GM21717 (cell line): ENCODE data around the gene CHRNA9.

Experiments used
- ATAC-seq: cut with Tn5 transposase; IDR thresholded peaks from one replicate; pipeline ENCODE4 v1.9.1; 2021; ENCODE audit warnings: mild to moderate bottlenecking, moderate library complexity; ENCODE audit not compliant: unreplicated experiment

Gene CHRNA9

GRCh38 chr4:40337051-40337450 lies 1.9 kb downstream of the CHRNA9 start:
- ATAC-seq: no peak

DNA sequence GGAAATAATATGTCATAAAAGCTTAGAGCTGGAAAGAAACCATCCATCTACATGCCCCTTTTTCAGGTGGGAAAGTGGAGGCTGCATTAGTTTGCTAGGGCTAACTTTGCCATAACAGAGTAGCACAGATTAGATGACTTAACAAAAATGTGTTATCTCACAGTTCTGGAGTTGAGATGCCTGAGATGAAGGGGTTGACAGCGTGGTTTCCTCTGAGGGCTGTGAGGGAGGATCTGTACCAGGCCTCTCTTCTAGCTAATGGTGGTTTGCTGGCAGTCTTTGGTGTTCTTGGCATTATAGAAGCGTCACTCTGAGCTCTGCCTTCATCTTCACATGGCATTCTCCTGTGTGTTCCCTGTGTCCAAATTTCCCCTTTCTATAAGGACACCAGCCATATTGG lies 2.4 kb downstream of the CHRNA9 start:
- ATAC-seq: no peak

DNA sequence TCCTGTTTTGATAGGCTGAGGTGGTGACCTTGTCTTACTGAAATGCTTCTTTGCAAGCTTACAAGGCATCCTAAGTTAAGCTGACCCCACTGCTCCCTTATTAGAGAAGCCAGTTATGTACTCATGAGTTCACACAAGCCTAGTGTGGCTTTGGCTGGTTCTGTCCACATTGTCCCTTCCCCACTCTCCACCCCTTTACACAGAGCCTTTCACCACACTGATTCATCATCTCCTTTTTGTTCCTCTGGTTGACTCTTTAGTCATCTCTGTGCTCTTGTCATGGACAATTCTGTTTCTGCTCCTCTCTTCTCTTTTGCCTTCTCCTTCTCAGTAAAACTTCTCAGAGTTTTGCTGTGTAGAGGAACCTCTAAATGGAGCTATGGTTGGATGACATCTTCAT lies 4.9 kb downstream of the CHRNA9 start:
- ATAC-seq: no peak

- ATAC-seq: no peak
These were observed 12.3 kb downstream of the CHRNA9 start for GRCh38 chr4:40347472-40347871.

DNA sequence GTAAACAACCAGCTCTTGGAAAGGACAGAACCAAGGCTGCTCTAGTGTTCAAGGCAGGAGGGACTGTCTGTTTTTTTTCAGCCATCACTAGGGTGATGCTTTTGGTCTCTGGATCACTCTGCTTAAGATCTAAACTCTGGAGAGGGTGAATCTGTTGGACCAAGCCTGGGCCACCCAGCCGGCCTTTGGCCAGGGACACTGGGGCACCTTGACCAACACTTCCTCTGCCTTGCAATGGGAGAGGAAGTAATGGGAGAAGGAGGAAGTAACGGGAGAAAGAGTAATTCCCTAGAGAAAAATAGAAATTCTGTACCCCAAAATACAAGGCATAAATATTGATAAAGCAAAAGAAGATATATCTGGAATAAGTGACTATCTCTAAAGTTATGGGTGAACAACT lies 12.9 kb downstream of the CHRNA9 start:
- ATAC-seq: no peak

GRCh38 chr4:40349561-40350198 lies 14.5 kb downstream of the CHRNA9 start:
- no peak for ATAC-seq

GRCh38 chr4:40350627-40351227 lies 15.6 kb downstream of the CHRNA9 start:
- ATAC-seq: no peak

GRCh38 chr4:40354158-40354557 lies 19.0 kb downstream of the CHRNA9 start:
- no peak for ATAC-seq

DNA sequence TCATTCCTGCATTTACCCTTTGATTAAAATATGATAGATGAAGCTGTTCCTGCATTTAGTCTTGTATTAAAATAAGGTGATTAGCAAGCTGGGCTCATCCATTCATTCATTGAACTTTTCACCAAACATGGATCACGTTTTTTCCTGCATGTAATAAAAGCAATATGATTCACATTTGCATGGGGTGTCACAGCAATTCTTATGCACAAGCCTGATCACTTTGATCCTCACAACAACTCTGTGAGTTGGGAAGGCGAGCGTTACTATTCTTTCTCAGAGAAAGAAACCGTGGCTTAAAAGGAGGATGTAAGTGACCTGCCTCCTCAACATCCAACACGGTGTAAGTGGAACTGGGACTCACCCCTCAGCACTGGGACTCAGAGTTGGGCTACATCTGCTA lies 20.0 kb downstream of the CHRNA9 start:
- no peak for ATAC-seq

DNA sequence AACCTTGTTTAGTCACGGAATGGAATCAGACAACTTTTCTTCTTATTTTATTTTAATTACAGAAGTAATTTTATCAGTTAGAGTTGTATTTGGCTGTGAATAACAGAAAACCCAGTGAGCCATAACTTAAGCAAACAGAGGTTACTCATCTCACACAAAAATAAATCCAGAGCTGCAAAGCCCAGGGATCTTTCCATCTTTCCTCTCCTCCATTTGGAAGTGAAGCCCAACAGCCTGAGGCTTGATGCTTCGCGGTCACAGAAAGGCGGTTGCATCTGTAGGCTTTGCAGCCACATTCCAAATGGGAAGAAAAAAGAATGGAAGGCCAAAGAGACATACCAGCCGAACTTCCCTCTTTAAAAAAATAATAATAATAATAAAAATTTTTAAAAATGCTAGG lies 22.6 kb downstream of the CHRNA9 start:
- ATAC-seq: no peak

GRCh38 chr4:40361338-40361737 lies 26.2 kb downstream of the CHRNA9 start:
- no peak for ATAC-seq

GRCh38 chr4:40363382-40363920 lies 28.3 kb downstream of the CHRNA9 start:
- no peak for ATAC-seq

- ATAC-seq: no peak
These were observed 28.8 kb downstream of the CHRNA9 start for GRCh38 chr4:40363945-40364344.

DNA sequence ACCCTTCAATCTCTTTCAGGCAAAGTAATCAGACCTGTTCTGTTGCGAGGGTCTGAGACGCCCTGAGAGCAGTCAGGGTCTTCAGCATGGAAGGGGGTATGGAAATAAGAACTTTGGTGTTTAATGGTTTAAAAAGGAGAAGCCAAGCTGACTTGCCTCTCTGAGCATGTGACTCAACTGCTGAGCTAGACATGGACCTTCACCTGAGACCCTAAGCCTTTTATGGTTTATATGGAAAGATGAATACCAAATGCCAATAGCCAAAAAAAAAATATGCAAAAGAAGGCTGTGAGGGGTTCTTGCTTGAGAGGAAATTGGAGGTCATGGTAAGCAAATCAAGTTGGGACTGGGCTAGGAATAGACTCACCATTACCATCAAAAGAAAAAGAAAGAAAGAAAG lies 30.6 kb downstream of the CHRNA9 start:
- ATAC-seq: no peak

GRCh38 chr4:40367451-40367850 lies 32.3 kb downstream of the CHRNA9 start:
- ATAC-seq: no peak

- peak; percentile 47 for ATAC-seq
These were observed 34.5 kb downstream of the CHRNA9 start for GRCh38 chr4:40369437-40370274.

DNA sequence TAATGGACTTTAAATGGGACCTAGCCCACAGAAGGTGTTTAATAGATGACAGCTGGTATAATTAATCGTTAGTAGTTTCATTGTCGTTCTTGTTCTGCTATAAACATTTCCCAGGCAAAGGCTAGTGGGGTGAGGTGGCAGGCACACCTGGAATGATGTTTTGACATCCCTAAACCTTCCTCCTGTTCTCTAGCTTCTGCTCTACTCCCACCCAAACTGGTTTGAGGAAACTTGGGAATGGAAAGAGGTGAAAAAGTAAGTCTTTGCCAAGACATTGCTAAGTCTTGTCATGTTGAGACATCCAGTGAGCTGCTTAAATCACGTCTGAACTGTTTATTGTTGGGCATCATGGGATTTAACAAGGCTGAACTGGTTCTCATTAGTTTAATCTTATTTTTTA lies 37.5 kb downstream of the CHRNA9 start:
- no peak for ATAC-seq

DNA sequence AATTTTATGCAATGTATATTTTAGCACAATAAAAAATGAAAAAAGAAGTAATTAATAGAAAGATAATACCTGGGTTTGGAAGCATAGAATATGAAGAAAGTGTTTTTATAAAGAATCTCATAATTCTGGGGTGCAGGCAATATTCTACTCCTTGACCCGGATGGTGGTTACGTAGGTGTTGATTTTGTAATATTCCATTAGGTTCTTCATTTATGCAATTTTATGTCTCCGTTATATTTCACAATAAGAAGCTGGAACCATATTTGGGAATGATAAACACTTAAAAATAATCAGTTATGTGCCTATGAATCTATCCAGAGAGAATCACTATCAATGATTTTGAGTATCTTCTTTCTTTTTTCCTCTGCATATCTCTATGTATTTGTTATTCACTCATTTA lies 38.5 kb downstream of the CHRNA9 start:
- no peak for ATAC-seq

DNA sequence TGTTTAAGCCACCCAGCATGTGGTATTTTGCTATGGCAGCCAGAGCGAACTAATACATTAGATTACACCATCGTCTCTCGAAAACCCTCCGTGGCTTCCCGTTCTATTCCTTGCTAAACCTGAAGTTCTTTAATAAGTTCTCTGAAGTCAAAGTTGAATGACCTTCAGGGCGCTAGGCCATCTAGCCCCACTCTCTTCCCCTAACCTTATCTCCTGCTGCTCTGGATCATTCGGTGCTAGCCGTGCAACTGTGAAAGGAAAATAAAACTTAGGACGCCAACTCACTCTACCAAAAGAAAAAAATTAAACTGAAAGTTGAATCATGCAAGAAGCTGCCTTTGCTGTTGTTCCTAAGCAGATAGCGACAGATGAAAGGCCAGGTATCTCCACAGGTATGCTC lies 40.0 kb downstream of the CHRNA9 start:
- ATAC-seq: no peak

GRCh38 chr4:40375620-40376019 lies 40.5 kb downstream of the CHRNA9 start:
- no peak for ATAC-seq

DNA sequence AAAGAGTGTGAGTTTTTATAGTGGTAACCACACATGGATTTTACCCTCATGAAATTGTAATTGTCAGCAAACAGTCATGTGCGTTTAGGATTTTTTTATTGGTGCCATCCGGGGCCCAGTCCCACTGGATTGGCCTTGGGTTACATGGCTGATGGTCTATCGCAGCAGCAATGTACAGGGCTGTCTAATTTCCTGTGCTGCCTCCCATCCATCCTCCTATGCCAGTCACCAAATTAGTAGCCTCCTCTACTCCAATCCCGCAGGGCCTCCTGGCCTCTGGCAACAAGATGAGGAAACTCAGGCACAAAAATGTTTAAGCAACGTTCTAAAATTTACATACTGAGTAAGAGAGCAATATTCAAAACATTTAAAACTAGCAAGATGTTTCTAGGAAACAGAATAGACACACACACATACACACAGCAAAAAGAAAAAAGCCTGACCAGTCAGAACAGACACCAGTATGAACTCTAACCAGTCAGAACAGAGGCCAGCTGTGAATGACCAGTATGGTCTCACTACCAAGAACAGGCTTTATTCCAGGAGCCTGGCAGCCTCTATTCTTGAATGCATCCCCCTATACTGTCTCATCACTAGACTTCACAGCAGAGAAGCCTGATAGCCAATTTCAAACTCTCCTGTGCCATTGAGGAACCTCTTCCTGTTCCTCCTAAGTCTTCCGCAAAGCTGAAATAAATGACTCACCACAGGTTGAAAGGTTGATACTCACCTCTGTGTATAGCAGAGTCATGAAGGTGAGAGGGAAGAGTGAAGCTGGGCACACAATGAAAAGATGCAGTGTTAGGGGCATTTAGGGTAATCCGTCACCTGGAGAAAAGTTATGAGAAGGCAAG lies 42.6 kb downstream of the CHRNA9 start:
- ATAC-seq: no peak
